SK-N-MC (cell line): ENCODE data around the gene RNF31.

Experiments
- EZH2 ChIP-seq: fragments of 200-600 bp; sonication (generic); IDR thresholded peaks from one replicate; pipeline ENCODE4 v1.6.1; 2017; ENCODE audit warnings: antibody characterized with exemption
- POLR2AphosphoS5 ChIP-seq: IDR thresholded peaks from 2 replicates; pipeline ENCODE4 v1.6.1; 2012; ENCODE audit warnings: mild to moderate bottlenecking, low read depth, low read length, borderline replicate concordance

DNA sequence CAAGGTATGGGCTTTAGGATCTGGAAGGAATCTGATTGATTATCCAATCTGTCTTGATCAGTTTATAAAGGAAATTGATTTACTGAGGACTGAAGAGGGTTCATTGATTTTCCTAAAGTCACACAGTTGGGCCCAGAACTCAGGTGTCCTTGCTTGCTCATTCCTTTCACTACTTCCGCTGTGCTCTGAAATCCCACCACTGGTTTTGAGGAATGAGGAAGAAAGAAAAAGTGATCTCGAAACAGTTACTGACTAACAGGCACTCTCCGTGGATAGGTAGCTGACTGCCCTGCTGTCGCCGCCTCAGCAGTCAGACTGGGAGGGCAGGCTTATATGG, 16.9 kb upstream of the RNF31 start, which contains the start of gene FITM1:
- no peak for TF ChIP-seq POLR2AphosphoS5
- TF ChIP-seq EZH2, result no peak
